ENCODE results near the gene CCDC157.
"Not testable (repeated sequence)": the region's sequence is repeated elsewhere in the genome, so short reads cannot be mapped to it uniquely, and the experiment has no call there.

CCDC157 gene

GRCh38 chr22:30392661-30393321 is 36.0 kb downstream of the CCDC157 start:
- peak; percentile 44 for DNase-seq

DNA sequence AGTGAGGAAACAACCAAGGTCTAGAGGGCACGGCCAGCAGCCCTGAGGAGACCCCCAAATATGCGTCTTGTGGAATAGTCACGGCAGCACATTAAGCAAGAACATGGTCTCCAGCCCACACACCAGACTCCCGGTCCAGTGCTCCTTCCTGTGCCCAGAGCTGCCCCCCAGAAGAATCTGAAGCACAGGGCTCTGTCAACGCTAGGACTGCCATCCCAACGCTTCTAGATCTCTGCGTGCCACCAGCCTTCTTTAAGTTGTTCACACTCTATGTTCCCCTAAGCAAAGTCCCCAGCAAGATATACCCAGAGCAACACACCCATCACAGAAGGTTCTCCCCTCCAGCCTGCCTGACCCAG is 36.5 kb downstream of the CCDC157 start:
- DNase-seq = no peak

DNA sequence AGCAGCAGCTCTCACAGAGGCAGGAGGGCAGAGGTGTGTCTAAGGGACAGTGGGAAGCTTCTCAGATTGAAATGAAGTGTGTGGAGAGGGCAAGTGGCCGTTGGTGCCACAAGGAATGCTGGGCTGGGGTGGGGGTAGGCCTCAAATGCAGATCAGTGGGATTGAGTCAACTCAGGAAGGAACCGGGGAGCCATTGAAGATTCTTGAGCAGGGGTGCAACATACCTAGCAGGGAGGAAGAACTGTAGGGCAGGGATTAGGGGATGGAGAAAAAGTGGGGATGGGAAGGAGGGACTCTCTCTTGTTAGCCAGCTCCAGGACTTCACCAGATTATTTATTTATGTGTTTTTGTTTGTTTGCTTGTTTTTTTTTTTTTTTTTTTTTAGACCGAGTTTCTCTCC is 37.1 kb downstream of the CCDC157 start:
- no peak for DNase-seq

DNA sequence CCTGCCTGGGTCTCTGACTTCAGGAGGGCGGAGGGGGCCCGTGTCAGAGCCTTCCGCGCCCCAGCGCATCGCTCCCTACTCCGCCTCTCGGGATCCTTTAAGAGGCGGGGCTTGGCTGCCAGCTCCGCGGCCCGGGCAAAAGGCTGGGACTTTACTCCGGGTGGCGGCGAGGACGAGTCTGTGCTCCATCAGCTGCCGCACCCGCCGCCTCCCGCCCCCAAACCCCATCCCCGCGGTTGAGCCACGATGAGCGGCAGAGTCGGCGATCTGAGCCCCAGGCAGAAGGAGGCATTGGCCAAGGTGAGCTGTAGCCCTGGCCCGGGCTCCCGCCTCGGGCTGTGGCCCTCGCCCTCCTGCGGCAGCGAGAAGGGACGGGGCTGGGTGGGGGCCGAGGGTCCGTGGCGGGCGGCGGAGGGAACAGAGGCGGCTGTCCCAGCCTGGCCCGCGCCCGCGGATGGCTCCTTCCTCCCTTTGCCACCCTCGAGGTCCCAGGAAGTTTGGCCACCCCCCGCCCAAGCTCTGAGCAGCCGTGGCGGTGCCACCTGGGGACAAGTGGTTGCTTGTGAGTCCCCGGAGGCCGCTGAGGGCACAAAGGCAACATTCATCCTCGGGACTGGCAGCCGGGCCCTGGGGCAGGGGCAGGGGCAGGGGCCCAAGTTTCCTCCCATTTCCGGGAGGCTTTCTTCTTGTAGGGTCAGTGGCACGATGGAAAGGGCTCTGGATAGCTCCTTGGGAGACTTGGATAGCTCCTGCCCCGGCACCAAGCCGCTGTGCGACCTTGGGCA is 40.3 kb downstream of the CCDC157 start, which contains the start of gene SEC14L2:
Gene SEC14L2, plus strand, starts transcription at position 148 of the 785 bp plus-strand sequence. Its CDS starts 99 bp downstream, at position 247.
- DNase-seq = peak; percentile 70

DNA sequence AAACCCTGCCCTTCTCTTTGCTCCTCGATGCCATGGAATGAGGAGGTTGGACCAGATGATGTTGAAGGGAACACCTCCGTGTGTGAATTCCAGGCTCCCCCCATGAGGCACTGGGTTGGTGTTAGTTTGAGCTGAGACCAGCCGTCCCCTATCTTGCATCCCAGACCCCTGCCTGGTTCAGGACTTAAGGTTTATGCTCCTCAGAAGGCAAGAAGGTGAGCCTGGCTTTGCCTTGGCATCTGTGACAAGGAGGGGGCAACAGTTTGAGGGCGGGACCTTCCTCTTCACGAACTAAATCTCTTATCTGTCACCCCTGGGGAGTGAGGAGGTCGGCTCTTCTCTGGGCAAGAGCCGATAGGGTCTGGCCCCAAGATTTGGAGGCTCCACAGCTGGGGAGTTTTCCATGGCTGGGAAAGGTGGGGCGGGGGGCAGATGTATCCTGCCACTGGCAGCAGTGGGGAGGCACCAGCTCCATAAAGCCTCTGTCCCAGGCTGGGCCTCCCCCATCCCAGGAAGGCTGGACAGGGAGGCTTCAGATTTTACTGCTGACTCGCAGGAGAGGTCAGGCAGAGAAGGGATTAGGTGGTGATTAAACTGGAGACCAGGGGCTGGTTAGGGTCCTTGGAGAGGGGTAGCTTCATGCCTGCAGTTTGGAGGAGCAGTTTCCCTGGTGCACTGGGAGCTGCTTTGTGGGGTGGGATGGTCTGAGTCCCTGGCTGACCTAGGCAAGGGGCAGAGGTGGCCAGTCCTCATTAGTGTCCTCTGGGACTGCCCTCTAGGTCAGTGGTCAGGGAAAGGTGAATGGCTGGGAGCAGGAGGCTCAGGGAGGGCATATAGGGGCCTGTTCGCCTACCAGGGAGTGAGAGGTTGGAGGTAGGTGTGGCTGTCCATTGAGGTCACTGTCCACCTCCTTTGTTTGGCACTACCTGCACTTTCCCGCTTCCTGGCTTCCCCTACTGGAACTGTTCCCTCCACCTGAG is 41.1 kb downstream of the CCDC157 start:
- peak; percentile 55 for DNase-seq

GRCh38 chr22:30398685-30399680 is 42.2 kb downstream of the CCDC157 start:
- no peak for DNase-seq

DNA sequence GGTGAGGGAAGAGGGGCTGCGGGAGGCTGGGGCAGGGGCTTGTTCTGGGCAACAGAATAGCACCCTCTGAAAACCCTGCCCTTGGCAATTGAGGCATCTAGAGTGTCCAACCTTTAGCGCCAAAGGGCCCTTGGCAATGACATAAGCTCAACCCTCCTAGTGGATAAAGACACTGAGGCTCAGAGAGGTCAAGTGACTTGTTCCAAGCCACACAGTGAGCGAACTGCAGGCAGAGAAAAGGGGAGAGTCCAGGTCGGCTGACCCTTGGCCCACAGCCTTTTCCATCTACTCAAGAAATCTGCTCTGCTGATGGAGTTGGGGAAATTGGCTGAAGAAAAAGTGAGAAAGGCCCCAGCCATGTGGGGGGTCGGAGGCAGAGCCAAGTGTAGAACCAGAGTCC is 42.9 kb downstream of the CCDC157 start:
- no peak for DNase-seq

- DNase-seq = no peak
Measured at GRCh38 chr22:30400159-30400558, 43.4 kb downstream of the CCDC157 start.

DNA sequence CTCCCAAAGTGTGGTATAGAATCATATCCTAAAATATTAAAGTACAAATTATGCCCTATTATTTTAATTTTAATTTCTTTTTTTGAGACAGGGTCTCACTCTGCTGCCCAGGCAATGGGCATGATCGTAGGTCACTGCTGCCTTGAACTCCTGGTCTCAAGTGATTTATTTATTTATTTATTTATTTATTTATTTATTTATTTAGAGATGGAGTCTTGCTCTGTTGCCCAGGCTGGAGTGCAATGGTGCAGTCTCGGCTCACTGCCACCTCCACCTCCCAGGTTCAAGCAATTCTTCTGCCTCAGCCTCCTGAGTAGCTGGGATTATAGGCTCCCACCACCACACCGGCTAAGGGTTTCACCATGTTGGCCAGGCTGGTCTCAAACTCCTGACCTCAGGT is 44.2 kb downstream of the CCDC157 start:
- DNase-seq = not testable (repeated sequence)

DNA sequence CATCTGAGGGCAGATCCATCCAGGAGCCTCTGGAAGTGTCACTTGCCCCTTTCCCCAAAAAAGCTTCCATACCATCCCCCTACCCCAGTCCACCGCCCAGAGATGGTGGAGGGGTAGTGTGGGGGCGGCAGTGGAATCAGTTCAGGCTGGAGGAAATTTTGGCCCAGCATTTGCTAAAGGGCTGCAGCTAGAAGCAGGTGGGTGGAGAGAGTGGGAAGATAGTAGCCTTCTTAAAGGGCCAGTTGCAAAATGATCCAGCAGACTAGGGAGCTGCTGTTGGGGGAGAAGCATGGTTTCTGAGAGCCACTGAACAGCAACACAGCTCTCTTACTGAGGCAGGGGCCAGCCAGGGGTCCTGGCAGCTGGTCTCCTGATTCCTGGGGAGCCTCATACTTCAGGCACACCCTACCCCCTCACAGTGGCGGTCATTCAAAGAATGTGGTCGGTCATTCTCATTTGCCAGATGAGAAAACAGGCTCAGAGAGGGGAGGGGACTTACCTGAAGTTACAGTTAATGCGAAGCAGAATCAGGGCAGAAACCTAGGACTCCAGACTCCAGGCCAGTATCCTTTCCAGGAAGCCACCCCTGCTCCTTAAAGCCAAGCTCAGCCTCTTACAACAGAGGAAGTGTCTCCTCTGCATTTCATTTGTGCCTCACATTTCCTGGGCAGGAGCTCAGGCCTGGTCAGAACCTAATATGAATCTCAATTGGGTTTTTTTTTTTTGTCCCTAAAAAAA is 45.4 kb downstream of the CCDC157 start:
- no peak for DNase-seq

GRCh38 chr22:30402766-30403104 is 45.9 kb downstream of the CCDC157 start:
- DNase-seq = not testable (repeated sequence)

GRCh38 chr22:30404307-30404706 is 47.5 kb downstream of the CCDC157 start:
- DNase-seq = no peak

DNA sequence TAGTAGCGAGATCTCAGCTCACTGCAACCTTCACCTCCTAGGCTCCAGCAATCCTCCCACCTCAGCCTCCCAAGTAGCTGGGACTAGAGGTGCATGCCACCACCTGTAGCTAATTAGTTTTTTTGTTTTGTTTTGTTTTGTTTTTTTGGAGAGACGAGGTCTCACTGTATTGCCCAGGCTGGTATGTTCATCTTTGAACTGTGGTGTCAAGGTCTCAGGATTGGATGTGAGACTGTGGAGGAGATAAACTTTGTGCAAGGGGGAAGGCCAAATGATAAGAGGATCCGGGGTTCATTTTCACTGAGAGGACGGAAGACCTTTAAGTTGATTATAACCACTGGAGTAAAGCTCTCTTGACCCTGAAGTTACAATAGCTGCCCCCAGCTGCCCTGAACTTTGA is 48.9 kb downstream of the CCDC157 start:
- DNase-seq = no peak

GRCh38 chr22:30406400-30406799 is 49.6 kb downstream of the CCDC157 start:
- no peak for DNase-seq

DNA sequence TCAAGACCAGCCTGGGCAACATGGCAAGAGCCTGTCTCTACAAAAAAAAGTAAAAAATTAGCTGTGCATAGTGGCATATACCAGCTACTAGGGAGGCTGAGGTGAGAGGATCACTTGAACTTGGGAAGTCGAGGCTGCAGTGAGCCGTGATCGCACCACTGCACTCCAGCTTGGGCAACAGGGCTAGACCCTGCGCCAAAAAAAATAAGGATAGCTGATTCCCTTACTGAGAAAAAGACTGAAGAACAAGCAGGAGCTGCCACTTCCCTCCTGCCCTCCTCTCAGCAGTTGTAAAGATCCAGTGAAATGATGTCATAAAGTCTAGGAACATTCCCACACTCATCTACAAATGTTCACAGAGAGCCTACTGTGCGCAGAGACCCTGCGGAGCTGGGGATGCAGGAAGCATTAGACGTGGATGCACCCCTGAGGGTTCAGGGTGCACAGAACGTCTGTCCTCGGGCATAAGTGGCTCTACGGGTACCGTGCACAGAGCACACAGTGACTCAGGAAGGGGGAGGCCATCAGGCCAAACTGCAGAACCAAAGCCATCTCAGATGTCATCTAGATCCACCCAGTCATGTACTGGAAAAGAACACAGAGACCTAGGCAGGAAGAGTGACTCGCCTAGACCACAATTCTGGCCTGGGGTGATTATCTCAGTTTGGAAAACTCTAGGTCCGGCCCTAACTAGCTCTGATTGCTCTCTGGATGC is 51.7 kb downstream of the CCDC157 start:
- no peak for DNase-seq

DNA sequence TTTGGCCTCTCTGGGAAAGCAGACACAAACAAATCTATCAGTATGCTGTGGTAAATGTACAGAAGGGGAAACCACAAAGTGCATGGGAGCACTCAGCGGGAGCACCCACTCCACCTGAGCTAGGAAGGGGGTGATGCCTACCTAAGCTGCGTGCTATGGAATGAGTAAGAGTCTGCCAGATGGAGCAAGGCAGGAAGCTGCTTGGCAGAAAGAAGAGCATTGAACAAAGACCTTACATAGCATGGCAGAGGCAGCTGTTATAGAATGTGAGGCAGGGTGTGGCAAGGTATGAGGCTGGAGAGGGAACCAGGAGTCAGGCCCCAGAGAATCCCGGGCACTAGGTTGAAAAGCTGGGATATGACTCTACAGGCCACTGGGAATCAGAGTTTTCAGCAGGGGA is 55.0 kb downstream of the CCDC157 start:
- DNase-seq = no peak

- DNase-seq = no peak
Measured at GRCh38 chr22:30413001-30413400, 56.2 kb downstream of the CCDC157 start.

DNA sequence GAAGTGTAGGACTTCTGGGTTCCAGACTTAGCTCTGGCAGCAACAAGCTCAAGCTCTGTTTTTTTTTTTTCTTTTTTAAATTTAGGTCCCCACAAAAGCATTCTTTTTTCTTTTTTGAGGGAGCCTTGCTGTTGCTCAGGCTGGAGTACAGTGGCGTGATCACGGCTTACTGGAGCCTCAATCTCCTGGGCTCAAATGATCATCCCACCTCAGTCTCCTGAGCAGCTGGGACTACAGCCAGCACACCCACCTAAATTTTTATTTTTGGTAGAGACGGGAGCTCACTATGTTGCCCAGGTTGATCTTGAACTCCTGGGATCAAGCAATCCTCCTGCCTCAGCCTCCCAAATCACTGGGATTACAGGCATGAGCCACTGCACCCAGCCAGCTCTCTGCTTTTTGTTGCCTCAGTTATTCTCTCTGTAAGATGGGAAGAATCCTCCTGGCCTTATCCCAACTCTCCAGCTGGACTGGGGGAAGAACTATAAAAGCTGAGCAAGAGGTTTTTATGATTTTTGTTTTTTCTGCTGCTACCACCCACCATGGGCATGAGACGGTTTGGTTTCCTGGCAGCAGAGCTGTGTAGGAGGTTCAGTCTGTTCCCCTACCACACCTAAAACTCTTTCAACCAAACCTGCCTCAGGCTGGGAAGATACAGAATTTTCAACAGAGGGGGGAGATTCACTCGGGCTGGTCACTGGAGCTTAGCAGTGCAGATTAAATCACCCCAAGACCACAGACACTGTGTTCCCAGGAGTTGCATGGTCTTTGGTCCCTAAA is 57.1 kb downstream of the CCDC157 start:
- no peak for DNase-seq

DNA sequence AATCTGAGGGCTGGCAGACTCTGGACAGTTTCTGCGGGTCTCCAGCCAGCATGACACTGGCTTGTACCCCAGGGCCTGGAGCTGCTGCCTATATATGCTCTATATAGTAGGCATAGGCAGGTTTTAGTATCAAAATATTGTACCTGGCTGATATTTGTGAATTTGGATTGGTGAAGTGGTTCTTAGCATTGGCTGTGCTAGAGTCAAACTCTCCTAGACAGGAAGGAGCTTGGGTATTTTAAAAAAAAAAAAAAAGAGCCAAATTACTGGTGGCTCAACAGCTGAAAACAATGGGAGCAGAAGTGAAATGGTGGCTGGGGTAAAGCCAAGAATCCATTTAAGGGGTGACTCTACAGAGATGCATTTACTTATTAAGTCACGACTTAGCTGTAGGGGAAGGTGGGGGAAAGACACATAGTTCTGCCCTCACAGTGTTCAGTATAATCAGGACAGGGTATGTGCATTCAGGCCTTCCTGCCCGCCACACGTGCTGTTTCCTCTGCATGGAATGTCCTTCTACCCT is 57.8 kb downstream of the CCDC157 start:
- DNase-seq = no peak

GRCh38 chr22:30416403-30416802 is 59.6 kb downstream of the CCDC157 start:
- no peak for DNase-seq
